NCI-H2029 (cell line): ENCODE measurements around the gene CDKL1.
"Not testable (repeated sequence)": the region's sequence is repeated elsewhere in the genome, so short reads cannot be mapped to it uniquely, and the experiment has no call there.

Experiments used
- DNase-seq: peaks from one replicate; lab custom pipeline; 2025; lab: John Stamatoyannopoulos, UW

The CDKL1 gene

DNA sequence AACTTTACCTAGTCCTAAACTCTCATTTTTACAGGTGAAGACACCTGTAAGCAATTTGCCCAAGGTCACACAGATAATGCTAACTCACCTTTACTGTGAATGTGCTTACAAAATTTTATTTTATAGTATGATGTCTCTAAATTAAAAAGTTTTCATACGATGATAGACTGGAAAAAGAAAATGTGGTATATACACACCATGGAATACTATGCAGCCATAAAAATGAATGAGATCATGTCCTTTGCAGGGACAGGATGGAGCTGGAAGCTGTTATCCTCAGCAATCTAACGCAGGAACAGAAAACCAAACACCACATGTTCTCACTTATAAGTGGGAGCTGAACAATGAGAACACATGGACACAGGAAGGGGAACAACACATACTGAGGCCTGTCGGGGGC lies 40.4 kb downstream of the CDKL1 start:
- not testable (repeated sequence) for DNase-seq

DNA sequence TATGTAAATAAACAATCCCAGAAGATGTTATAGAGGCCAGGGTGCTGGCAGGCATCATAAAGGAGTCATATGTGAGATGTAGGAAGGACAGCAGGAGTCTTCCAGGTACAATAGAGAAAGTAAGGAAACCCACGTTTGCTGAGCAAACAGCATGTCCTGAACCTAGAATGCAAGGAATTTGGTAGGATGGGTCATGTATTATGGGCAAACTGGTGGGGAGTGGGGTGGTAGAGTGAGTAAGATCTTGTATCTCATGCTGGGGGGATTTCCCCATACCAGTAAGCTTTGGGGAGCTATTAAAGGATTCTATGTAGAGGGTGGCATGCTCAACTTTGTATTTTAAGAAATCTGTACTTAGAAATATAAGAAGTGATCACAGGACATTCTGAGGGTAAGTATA lies 41.0 kb downstream of the CDKL1 start:
- no peak for DNase-seq

DNA sequence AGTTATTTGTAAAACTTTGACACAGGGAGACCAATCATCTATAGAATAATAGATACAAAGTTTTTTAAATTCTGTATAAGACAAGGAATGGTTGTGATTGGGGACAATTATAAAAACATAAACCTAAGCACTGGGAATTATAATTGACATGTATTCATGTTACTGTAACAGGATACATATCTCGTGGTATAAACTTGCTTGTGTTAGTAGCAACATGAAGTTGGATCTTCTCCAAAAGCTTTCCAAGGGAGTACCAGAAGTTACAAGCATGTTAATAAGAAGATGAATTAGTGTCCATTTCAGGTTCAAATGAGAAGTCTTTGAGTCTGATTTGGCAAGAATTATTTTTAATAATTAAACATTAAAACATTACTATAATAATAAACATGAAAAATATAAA lies 42.2 kb downstream of the CDKL1 start:
- DNase-seq, result no peak

DNA sequence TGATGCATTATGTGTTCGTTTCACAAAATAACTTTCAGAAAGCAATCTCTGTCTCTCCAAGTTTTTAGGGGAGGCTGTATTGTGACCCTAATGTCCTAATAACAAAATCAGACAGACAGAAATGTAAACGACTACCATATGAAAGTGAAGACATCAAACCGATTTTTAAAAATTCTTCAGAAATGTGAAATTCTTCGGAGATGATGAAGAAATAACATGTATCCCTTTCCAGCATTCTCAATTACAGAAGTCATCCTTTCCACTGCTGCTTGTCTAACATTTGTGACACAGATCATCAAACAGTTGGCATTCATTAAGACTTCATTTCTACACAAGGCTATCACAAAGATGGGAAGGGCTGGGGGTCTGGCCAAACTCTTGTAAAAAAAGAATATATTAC lies 43.6 kb downstream of the CDKL1 start:
- DNase-seq, result no peak

DNA sequence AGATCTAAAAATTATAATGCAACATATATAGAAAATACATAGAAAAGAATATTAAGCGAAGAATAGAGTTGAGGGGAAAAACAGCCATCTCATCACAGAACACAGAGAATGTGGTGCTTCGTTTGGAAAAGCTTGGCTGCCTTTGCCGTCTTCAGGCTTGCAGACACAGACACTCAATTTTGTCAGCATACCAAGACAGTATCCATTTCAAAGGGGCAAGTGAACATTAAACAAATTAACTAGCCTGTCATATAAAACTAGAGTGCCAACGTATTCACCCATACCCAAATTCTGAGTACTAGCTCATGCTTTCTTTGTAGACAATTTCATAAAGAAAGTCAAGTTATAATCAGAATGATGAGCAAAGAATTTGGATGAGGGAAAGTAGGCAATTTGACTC lies 44.1 kb downstream of the CDKL1 start:
- DNase-seq, result no peak

DNA sequence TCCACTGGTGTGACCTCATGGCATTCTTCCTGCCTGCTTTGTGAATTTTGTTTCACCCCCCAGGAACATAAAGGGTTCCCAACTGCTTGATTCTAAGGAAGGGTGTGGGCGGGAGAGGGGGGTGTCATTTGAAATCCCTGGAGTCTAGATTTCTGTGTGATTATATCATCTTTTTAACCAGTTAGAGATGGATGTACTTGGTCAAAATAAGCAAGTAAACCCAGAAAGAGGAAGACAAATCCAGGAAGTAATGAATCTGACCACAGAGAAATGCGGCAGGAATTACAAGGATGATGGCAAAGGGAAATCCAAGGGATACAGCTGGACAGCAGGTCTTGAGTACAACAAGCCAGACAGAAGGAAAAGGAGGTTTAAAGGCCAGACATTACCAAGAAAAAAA lies 45.7 kb downstream of the CDKL1 start:
- DNase-seq, result no peak

DNA sequence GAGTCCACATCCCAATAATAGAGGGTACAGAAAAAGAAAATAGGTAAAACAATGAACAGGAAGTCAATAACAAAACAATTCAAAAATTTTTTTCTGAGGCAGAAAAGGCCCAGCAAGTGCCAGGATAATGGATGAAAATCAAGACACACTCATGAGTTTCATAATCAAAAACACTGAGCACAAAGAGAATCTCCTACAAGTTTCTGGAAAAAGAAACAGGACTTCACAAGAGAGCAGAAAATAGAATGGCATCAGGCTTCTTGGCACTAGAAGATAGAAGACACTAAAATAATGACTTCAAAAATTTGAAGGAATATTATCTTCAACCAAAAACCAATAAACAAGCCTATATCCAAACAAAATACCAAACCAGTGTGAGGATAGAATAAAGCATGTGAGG lies 47.7 kb downstream of the CDKL1 start:
- no peak for DNase-seq

DNA sequence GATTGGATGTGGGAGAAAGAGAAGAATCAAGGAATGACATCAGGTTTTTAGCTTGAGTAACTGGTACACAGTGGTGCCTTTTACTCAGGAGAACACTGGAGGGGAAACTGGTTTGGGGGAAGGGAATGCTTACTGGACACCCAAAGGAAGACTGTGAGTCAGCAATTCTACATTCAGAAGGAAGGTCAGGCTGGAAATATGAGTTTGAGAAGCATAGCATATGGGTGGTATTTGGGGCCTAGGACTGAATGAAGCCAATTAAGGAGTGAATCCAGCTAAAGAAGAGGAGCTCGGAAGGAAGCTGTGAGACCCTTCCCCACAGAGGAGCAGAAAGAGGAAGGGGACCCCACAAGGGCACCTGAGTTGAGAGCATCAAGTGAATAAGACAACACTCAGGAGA lies 49.2 kb downstream of the CDKL1 start:
- DNase-seq, result no peak

DNA sequence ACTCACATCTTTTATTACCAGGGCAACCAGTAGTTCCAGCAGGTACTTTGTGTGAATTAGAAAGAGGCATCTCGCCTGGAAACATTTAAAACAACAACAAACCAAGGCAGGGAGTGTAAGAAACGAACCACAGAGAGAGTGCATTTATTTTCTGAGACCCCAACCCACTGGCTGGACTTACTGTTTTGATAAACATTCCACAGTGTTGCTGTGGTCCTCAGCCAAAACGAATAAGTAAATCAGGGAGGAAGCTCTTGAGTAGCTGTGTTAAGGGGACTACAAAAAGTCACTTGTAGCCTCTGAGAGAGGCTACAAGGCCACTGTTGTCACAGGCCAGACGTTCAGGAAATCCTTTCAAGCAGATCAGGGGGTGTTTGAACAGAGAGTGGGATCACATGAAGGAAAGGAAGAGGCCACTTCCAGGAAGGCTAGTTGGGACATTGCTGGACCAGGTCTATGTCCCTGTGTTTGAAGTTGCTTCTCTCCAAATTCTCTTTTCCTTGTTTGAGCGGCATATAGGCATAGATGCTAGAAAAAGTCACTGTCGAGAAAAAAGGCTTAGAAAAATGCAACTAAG lies 50.7 kb downstream of the CDKL1 start:
- DNase-seq, result no peak

DNA sequence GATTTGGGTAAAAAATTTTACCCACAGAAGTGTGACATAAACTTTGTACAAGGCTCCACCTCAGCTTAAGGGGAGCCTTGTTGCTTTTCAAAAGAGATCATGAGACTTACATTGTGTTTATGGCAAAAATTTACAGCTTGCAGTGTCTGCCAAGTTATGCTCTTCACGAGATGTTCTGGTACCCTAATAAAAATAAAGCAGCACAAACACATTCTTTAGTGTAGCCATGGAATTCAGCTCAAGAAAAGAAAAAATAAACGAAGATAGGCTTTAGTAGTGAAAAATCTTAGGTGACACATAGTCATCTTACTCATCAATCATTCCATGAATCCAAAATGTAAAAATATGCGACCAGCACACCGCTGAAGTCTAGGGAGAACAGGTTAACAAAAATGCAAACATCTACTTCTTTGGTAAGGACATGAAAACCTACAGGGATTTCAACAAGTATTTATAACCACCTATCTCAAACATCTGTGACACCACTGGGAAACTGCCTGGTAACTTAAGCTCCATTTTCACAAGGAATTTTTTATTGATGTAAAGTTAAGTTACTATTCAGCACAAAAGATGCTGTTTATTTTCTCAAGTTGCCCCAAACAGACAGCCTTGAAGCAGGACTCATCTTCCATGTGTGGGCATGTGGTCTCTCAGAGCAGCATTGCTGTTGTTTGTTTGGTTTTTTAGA lies 51.7 kb downstream of the CDKL1 start:
- DNase-seq, result no peak

DNA sequence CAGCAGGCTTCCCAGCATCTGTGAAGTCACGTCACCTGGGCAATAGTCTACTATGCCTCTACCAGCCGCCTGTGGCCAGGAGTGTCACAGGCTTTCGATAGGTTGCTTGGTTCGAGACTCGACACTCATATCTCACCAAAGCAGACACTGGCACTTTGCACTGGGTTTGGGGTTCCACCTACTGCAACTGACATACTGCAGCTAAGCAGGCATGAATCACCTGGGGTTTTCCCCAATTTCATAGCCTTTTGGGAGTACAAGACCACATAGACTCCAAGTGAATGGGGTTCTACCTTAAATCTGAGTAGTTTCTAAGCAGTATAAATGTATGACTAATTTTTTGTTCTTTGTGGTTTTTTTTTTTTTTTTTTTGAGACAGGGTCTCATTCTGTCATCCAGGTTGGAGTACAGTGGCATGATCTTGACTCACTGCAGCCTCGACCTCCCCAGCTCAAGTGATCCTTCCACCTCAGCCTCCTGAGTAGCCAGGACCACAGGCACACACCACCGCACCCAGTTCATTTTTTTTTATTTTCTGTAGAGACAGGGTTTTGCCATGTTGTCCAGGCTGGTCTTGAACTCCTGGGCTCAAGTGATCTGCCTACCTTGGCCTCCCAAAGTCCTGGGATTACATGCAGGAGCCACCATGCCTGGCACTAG lies 52.4 kb downstream of the CDKL1 start:
- no peak for DNase-seq

DNA sequence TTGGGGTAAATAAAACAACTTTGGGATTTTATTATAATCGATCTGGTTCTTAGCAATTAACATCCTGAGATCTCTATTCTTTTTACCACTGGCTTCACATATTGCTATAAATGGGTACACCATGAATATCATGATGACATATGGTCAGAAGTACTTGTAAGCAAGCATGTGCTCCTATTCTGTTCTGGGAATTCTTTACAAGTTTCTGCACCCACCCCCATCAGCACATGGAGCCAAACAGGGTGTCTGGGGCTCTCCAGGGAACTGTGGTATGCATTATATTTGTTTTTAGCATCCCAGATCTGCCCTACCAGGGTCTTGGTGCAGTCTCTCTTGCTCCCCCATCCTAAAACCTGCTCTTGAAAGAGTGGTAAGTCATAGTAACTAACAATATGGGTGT lies 53.2 kb downstream of the CDKL1 start:
- no peak for DNase-seq

DNA sequence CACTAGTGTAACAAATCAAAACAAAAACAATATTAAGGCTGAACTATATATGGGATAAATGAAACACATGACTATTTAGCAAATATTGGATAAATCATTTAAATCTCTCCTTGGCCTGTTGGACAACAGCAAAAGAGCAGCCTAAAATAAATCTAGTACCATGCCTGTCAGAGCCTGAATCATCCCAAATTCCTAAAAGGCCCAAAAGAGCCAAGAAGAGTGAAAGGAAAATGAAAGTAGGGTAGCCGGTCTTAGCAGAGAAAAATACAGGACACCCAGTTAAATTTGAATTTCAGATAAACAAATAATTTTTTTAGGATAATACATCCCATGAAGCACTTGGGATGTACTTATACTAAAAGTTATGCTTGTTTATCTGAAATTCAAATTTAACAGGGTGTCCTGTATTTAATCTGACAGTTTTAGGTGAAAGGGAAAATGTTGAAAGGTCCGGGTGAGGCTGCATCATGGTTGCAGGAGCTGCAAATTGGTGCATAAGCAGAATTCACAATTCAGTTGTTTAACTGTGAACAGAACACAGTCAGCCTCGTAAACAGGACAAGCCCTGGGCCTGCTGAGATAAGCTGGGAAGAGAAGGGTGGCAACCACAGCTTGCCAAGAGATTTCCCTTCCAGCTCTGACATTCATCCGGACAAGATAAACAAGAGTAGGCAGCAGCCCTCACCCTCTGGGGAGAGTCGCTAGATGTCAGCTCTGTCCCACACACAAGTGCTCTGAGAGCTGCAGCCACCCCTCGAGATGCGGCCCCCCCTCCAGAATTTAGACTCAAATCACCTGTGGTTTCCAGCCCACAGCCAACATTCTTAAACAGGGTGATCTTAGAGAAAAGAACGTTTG lies 54.2 kb downstream of the CDKL1 start:
- DNase-seq, result peak; percentile 55

DNA sequence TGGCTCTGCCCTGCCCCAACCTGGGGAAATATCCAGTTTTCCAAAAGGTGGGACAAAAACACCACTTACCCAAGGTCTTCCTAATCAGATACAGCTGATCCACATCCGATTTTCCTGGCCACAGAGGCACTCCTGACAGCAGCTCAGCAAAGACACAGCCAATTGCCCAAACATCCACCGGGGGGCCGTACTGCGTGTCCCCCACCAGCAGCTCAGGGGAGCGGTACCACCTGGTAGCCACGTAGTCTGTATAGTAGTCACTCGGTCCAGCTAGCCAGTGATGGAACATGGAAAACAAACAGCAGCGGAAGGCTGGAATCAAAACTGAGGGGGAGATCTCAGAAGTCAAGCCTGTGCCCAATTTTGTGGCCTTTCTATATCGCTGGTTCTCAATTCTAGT lies 55.7 kb downstream of the CDKL1 start:
- DNase-seq, result no peak

DNA sequence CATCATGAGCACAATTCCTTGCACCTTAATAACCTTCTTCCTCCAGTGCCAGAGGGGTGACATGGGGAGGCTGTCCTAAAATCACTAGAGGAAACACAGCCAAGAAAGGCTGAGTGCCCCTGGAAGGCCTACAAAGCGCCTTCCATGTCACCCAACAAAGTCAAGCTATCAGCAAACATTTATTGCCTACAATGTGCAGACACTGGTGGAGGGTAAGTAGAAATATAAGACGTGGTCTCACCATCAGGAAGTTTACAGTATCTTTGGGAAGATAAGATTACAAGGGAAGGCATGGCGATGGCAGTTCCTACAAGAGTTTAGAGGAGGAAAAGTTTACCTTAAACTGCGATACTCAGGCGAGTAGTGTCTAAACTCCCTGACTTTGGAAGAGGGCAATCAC lies 56.6 kb downstream of the CDKL1 start:
- DNase-seq, result no peak

DNA sequence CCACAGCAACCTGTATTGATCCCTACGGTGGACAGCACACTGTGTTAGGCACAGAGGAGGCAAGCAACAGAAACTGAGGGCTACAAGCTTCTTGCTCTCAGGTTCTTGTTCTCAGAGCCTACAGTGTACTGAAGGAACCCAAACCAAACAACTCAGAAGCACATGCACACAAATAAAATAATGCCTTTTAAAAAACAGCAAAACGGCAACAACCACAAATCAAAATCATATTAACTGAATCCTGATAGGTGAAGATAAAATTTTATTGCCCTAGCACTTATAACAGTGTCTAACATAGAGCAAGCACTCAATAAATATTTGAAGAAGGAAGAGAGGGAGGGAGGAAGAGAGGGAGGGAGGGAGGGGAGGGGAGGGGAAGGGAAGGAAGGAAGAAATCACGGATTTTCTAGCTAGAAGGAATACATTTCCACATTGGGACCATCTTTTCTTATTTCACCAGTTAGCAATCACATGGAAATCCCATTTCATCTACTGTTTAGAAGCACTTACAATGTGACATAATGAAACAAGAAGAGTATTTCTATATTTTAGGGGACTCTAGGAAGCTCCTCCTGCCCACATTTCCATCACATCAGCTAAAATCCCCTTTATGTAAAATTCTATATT lies 57.4 kb downstream of the CDKL1 start:
- peak; percentile 23 for DNase-seq

DNA sequence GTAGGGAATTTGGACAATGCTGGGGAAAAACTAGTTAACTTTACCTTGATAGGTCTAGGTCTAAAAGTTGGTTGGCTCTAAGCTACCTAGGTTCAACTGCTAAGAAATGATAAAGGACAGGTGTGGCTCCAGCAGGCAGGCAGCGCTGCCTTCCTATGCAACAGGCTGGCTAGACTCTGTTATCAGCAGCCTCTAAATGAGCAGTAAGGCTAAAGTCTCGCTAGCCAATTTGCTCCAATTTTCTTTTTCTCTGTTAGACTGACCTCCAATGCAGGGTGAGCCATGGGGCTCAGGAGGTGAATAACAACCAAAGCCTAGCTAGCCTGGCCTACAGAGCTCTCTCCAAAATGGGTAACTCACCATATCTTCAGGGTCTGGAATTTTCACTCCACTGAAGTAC lies 58.1 kb downstream of the CDKL1 start:
- DNase-seq, result no peak

DNA sequence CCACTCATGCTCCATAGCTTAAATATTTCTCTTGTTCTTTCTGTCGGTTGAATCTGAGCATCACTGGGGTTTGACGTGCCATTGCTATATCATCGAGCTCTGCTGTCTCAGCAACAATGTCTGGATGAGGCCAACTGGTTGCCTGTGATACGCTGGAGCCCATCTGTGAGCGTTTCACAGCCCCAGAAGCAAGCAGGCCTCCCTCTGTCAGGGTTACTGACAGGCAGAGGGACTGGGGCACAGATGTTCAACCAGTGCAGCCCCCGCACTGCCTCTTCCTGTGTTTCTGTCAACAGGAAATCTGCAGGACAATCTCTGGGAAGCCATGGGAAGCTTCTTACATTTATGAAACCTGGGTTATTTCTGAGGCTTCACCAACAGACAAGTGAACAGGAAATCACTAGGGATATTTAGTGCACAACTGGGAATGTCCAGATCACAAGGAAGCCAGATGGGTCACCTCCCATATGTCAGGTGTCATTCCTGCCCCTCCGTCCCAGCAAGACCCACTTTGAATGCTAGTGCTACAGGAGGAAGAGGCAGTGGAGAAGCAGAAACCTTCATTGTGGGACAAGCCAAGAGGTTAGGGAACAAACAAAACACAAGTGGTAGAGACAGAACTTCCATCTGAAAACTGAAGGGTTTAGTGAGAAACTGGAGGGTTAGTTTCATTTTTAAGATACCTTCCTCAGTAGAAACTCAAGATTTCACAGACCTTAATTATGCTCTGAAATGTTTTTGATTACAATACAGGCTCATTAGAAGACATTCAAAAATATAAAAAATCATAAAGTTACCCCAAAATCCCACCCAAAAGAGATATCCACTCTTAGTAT lies 60.5 kb downstream of the CDKL1 start:
- peak; percentile 61 for DNase-seq

DNA sequence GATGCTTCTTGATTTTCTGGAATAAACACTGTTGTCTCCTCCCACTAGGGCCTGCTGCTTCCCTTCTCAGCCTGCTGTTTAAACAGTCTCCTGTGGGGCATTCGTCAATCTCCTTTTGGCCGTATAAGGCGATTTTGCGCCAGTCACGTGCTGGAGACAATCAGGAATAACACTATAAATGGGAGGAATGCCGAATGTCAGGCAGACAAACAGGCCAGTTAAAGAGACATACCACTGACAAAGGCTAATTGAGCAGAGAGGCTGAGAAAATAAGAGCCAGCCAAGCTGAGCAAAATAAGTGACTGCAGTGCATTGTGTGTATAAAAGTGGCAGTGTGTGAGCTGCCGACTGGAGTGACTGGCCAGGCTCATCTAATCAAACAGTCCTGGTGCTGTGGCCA lies 61.3 kb downstream of the CDKL1 start:
- peak; percentile 99 for DNase-seq

DNA sequence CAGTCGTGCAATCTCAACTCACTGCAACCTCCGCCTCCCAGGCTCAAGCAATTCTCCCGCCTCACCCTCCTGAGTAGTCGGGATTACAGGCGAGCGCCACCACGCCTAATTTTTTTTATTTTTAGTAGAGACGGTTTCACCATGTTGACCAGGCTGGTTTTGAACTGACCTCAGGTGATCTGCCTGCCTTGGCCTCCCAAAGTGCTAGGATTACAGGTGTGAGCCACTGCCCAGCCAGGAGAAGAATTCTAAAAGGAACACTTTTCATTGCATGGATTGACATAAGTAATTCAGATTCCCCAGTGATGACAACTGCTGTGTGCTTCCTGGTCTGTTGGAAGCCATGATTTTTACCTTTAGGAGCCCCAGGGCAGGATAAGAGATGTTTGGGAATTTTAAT lies 62.5 kb downstream of the CDKL1 start:
- DNase-seq, result no peak

DNA sequence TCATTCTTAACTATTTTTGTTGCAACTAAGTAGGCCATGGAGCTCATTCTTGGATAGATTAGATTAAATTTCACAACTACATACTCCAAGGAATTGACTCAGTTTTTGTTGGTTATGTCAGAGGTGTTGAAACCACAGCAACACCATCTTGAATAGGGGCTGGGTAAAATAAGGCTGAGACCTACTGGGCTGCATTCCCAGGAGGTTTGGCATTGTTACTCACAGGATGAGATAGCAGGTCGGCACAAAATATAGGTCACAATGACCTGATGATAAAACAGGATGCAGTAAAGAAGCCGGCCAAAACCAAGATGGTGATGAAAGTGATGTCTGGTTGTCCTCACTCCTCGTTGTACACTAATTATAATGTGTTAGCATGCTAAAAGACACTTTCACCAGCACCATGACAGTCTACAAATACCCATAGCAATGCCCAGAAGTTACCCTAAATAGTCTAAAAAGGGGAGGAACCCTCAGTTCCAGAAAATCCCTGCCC lies 63.6 kb downstream of the CDKL1 start:
- no peak for DNase-seq
